ENCODE data around the gene PSRC1. TPM values are rescaled to one million over a fixed set of nuclear protein-coding genes. Genes with fewer than 3 reads are reported as not detected.

Gene PSRC1
- polyA plus RNA-seq, 2 donors = 6.3 to 10.4 TPM

GRCh38 chr1:109273570-109274288 lies 9.2 kb downstream of the PSRC1 start:
- H3K27ac ChIP-seq (ENCODE audit: low read depth in 2 of 2, low read length in 1 of 2) = peak overlapping the region; percentile 85 to 96
- H3K36me3 ChIP-seq (ENCODE audit: control insufficient read depth in 2 of 2, insufficient read depth in 2 of 2, low read length in 1 of 2) = peaks cover 0 to 37% of the 10 kb centered on the region in 2 donors
- peaks cover 0 to 16% of the 10 kb centered on the region in 2 donors for H3K4me1 ChIP-seq (ENCODE audit: control insufficient read depth in 2 of 2, insufficient read depth in 2 of 2, low read length in 1 of 2)
- 50 to 60% methylated on average over 30 of the region's 30 CpGs for WGBS, 2 donors
- H3K27me3 ChIP-seq (ENCODE audit: control insufficient read depth in 1 of 2, insufficient read depth in 2 of 2, low read length in 2 of 2) = no peaks in the 10 kb centered on the region
- H3K4me3 ChIP-seq (ENCODE audit: low read depth in 1 of 2, low read length in 2 of 2) = no peak overlapping the region
- no peaks in the 10 kb centered on the region for H3K9me3 ChIP-seq (ENCODE audit: control insufficient read depth in 2 of 2, insufficient read depth in 1 of 2, low read depth in 1 of 2, low read length in 1 of 2)

GRCh38 chr1:109272831-109273547 lies 10.0 kb downstream of the PSRC1 start:
- peak overlapping the region; percentile 85 to 96 for H3K27ac ChIP-seq (ENCODE audit: low read depth in 2 of 2, low read length in 1 of 2)
- no peaks in the 10 kb centered on the region for H3K27me3 ChIP-seq (ENCODE audit: control insufficient read depth in 1 of 2, insufficient read depth in 2 of 2, low read length in 2 of 2)
- peaks cover 0 to 16% of the 10 kb centered on the region in 2 donors for H3K4me1 ChIP-seq (ENCODE audit: control insufficient read depth in 2 of 2, insufficient read depth in 2 of 2, low read length in 1 of 2)
- H3K9me3 ChIP-seq (ENCODE audit: control insufficient read depth in 2 of 2, insufficient read depth in 1 of 2, low read depth in 1 of 2, low read length in 1 of 2) = no peaks in the 10 kb centered on the region
- WGBS, 2 donors = 67 to 76% methylated on average over 16 of the region's 16 CpGs
- H3K36me3 ChIP-seq (ENCODE audit: control insufficient read depth in 2 of 2, insufficient read depth in 2 of 2, low read length in 1 of 2) = peaks cover 0 to 39% of the 10 kb centered on the region in 2 donors
- no peak overlapping the region for H3K4me3 ChIP-seq (ENCODE audit: low read depth in 1 of 2, low read length in 2 of 2)

GRCh38 chr1:109272021-109272799 lies 10.7 kb downstream of the PSRC1 start:
- Histone ChIP-seq H3K4me1 (ENCODE audit: control insufficient read depth in 2 of 2, insufficient read depth in 2 of 2, low read length in 1 of 2) (peaks cover 0 to 15% of the 10 kb centered on the region in 2 donors), H3K4me3 (ENCODE audit: low read depth in 1 of 2, low read length in 2 of 2) (no peak overlapping the region), H3K36me3 (ENCODE audit: control insufficient read depth in 2 of 2, insufficient read depth in 2 of 2, low read length in 1 of 2) (peaks cover 0 to 39% of the 10 kb centered on the region in 2 donors), H3K27me3 (ENCODE audit: control insufficient read depth in 1 of 2, insufficient read depth in 2 of 2, low read length in 2 of 2) (no peaks in the 10 kb centered on the region), H3K27ac (ENCODE audit: low read depth in 2 of 2, low read length in 1 of 2) (peak overlapping the region in 1 of 2 donors; percentile 96), H3K9me3 (ENCODE audit: control insufficient read depth in 2 of 2, insufficient read depth in 1 of 2, low read depth in 1 of 2, low read length in 1 of 2) (no peaks in the 10 kb centered on the region)
- WGBS, 2 donors = 82 to 84% methylated on average over 13 of the region's 13 CpGs

GRCh38 chr1:109271458-109271857 lies 11.5 kb downstream of the PSRC1 start:
- H3K9me3 ChIP-seq (ENCODE audit: control insufficient read depth in 2 of 2, insufficient read depth in 1 of 2, low read depth in 1 of 2, low read length in 1 of 2) = no peaks in the 10 kb centered on the region

GRCh38 chr1:109270623-109271317 lies 12.2 kb downstream of the PSRC1 start:
- H3K36me3 ChIP-seq (ENCODE audit: control insufficient read depth in 2 of 2, insufficient read depth in 2 of 2, low read length in 1 of 2) = peaks cover 0 to 44% of the 10 kb centered on the region in 2 donors
- no peaks in the 10 kb centered on the region for H3K27me3 ChIP-seq (ENCODE audit: control insufficient read depth in 1 of 2, insufficient read depth in 2 of 2, low read length in 2 of 2)

More at GRCh38 chr1:109271458-109271857, 11.5 kb downstream of the PSRC1 start:
- Histone ChIP-seq H3K27ac (ENCODE audit: low read depth in 2 of 2, low read length in 1 of 2) (no peak overlapping the region), H3K4me1 (ENCODE audit: control insufficient read depth in 2 of 2, insufficient read depth in 2 of 2, low read length in 1 of 2) (peaks cover 0 to 17% of the 10 kb centered on the region in 2 donors), H3K36me3 (ENCODE audit: control insufficient read depth in 2 of 2, insufficient read depth in 2 of 2, low read length in 1 of 2) (peaks cover 0 to 39% of the 10 kb centered on the region in 2 donors), H3K4me3 (ENCODE audit: low read depth in 1 of 2, low read length in 2 of 2) (no peak overlapping the region), H3K27me3 (ENCODE audit: control insufficient read depth in 1 of 2, insufficient read depth in 2 of 2, low read length in 2 of 2) (no peaks in the 10 kb centered on the region)
- 86 to 90% methylated on average over 6 of the region's 6 CpGs for WGBS, 2 donors

GRCh38 chr1:109269981-109270622 lies 12.8 kb downstream of the PSRC1 start:
- Histone ChIP-seq H3K4me1 (ENCODE audit: control insufficient read depth in 2 of 2, insufficient read depth in 2 of 2, low read length in 1 of 2) (peaks cover 0 to 17% of the 10 kb centered on the region in 2 donors), H3K27ac (ENCODE audit: low read depth in 2 of 2, low read length in 1 of 2) (no peak overlapping the region), H3K4me3 (ENCODE audit: low read depth in 1 of 2, low read length in 2 of 2) (no peak overlapping the region), H3K36me3 (ENCODE audit: control insufficient read depth in 2 of 2, insufficient read depth in 2 of 2, low read length in 1 of 2) (peaks cover 0 to 50% of the 10 kb centered on the region in 2 donors), H3K9me3 (ENCODE audit: control insufficient read depth in 2 of 2, insufficient read depth in 1 of 2, low read depth in 1 of 2, low read length in 1 of 2) (no peaks in the 10 kb centered on the region), H3K27me3 (ENCODE audit: control insufficient read depth in 1 of 2, insufficient read depth in 2 of 2, low read length in 2 of 2) (no peaks in the 10 kb centered on the region)
- WGBS, 2 donors = 88 to 92% methylated on average over 17 of the region's 17 CpGs

More at GRCh38 chr1:109270623-109271317, 12.2 kb downstream of the PSRC1 start:
- 87 to 89% methylated on average over 20 of the region's 20 CpGs for WGBS, 2 donors
- Histone ChIP-seq H3K4me1 (ENCODE audit: control insufficient read depth in 2 of 2, insufficient read depth in 2 of 2, low read length in 1 of 2) (peaks cover 0 to 17% of the 10 kb centered on the region in 2 donors), H3K4me3 (ENCODE audit: low read depth in 1 of 2, low read length in 2 of 2) (no peak overlapping the region), H3K27ac (ENCODE audit: low read depth in 2 of 2, low read length in 1 of 2) (no peak overlapping the region), H3K9me3 (ENCODE audit: control insufficient read depth in 2 of 2, insufficient read depth in 1 of 2, low read depth in 1 of 2, low read length in 1 of 2) (no peaks in the 10 kb centered on the region)

GRCh38 chr1:109269212-109269980 lies 13.5 kb downstream of the PSRC1 start:
- Histone ChIP-seq H3K27ac (ENCODE audit: low read depth in 2 of 2, low read length in 1 of 2) (no peak overlapping the region), H3K9me3 (ENCODE audit: control insufficient read depth in 2 of 2, insufficient read depth in 1 of 2, low read depth in 1 of 2, low read length in 1 of 2) (no peaks in the 10 kb centered on the region), H3K36me3 (ENCODE audit: control insufficient read depth in 2 of 2, insufficient read depth in 2 of 2, low read length in 1 of 2) (peaks cover 0 to 57% of the 10 kb centered on the region in 2 donors), H3K4me1 (ENCODE audit: control insufficient read depth in 2 of 2, insufficient read depth in 2 of 2, low read length in 1 of 2) (peaks cover 0 to 17% of the 10 kb centered on the region in 2 donors), H3K4me3 (ENCODE audit: low read depth in 1 of 2, low read length in 2 of 2) (no peak overlapping the region), H3K27me3 (ENCODE audit: control insufficient read depth in 1 of 2, insufficient read depth in 2 of 2, low read length in 2 of 2) (no peaks in the 10 kb centered on the region)
- 87% methylated on average over 33 of the region's 33 CpGs for WGBS, 2 donors

GRCh38 chr1:109268431-109269211 lies 14.3 kb downstream of the PSRC1 start:
- Histone ChIP-seq H3K36me3 (ENCODE audit: control insufficient read depth in 2 of 2, insufficient read depth in 2 of 2, low read length in 1 of 2) (peaks cover 0 to 58% of the 10 kb centered on the region in 2 donors), H3K9me3 (ENCODE audit: control insufficient read depth in 2 of 2, insufficient read depth in 1 of 2, low read depth in 1 of 2, low read length in 1 of 2) (no peaks in the 10 kb centered on the region), H3K4me1 (ENCODE audit: control insufficient read depth in 2 of 2, insufficient read depth in 2 of 2, low read length in 1 of 2) (peaks cover 0 to 22% of the 10 kb centered on the region in 2 donors), H3K4me3 (ENCODE audit: low read depth in 1 of 2, low read length in 2 of 2) (no peak overlapping the region), H3K27ac (ENCODE audit: low read depth in 2 of 2, low read length in 1 of 2) (peak overlapping the region in 1 of 2 donors; percentile 95), H3K27me3 (ENCODE audit: control insufficient read depth in 1 of 2, insufficient read depth in 2 of 2, low read length in 2 of 2) (no peaks in the 10 kb centered on the region)
- 82 to 86% methylated on average over 29 of the region's 29 CpGs for WGBS, 2 donors
